ENCODE results near the gene NABP1. TPM values are rescaled to one million over a fixed set of nuclear protein-coding genes. Genes with fewer than 3 reads are reported as not detected.

Gene NABP1
- total RNA-seq, result 10 to 100 TPM; 47.8 to 55.3 (median 52.2) TPM

- peaks cover 58% of the 10 kb centered on the region for H3K4me1 Mint-ChIP-seq (ENCODE audit: low read depth)
- no peaks in the 10 kb centered on the region for H3K27me3 Mint-ChIP-seq (ENCODE audit: low read depth)
- H3K36me3 Mint-ChIP-seq (ENCODE audit: insufficient read depth), result peaks cover 27% of the 10 kb centered on the region
These were observed at the start of gene NABP1 for GRCh38 chr2:191677646-191678436. NABP1 (plus strand) TSS chr2:191678136; CDS start chr2:191678615, 479 bp downstream.

DNA sequence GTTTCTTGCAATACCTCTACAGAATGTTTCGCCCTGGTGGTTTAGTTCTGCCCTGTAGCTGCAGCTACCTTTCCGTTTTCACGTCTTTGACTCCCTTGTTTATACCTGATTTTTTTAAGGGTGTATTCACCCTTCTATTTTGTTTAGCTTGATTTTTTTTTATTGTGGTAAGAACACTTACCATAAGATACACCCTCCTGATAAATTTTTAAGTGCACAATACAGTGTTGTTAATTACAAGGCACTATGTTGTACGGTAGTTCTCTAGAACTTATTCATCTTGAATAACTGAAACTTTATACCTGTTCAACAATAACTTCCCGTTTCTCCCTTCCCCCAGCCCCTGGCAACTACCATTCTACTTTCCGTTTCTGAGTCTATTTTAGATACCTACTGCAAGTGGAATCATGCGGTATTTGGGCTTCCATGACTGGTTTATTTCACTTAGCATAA is 48.9 kb upstream of the NABP1 start:
- H3K4me1 Mint-ChIP-seq (ENCODE audit: low read depth), result peaks cover 49% of the 10 kb centered on the region
- H3K9me3 Mint-ChIP-seq, result no peaks in the 10 kb centered on the region
- ATAC-seq (peak in 1 of 2 donors; percentile 46), DNase-seq (no peak)
- H3K27me3 Mint-ChIP-seq (ENCODE audit: low read depth), result no peaks in the 10 kb centered on the region
- no peaks in the 10 kb centered on the region for H3K36me3 Mint-ChIP-seq (ENCODE audit: insufficient read depth)
- peak overlapping the region; percentile 16 for H3K4me3 Mint-ChIP-seq

More at GRCh38 chr2:191677646-191678436, at the start of gene NABP1:
- H3K4me3 Mint-ChIP-seq, result peak within 1 kb of the TSS; percentile 96
- peak; percentile 88 to 90 for ATAC-seq
- H3K9me3 Mint-ChIP-seq, result peaks cover 3% of the 10 kb centered on the region
- peak; percentile 99 for DNase-seq

DNA sequence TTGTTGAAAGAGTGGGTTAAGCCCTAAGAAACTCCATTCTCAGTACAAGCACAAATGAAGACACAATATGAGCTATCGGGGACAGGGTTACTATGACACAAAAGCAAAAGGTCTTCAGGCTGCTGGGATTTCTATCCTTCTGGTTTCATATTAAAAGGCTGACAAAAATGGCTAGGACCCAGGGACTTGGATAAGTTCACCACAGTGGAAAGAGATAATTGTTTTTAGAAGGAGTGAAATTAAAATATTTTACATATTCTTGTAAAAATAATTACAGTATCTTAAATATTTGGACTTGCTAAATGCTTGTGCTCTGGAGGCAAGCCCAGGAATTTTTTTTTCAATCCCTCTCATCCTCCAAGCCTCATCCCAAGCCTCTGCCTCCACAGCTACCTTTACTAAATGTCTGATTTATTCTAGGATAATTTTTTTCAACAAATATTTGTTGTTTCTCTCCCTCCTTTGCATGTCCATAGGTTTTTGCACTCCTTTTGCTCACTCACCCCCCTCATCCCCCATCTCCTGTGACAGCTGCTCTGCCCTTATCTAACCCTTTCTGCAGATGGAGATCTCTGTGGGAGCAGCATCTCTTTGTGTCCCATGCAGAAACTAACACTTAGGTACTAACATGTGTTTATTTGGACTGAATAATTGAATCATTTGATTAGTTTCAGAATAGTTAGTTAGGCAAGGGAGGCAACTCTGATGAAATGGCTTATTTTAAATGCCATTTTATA is 47.8 kb upstream of the NABP1 start:
- ATAC-seq (no peak), DNase-seq (no peak)
- no peaks in the 10 kb centered on the region for H3K9me3 Mint-ChIP-seq
- no peaks in the 10 kb centered on the region for H3K36me3 Mint-ChIP-seq (ENCODE audit: insufficient read depth)
- peaks cover 38% of the 10 kb centered on the region for H3K4me1 Mint-ChIP-seq (ENCODE audit: low read depth)
- no peak overlapping the region for H3K4me3 Mint-ChIP-seq
- H3K27me3 Mint-ChIP-seq (ENCODE audit: low read depth), result peaks cover under 1% of the 10 kb centered on the region

GRCh38 chr2:191631754-191632153 is 46.2 kb upstream of the NABP1 start:
- peaks cover 2% of the 10 kb centered on the region for H3K27me3 Mint-ChIP-seq (ENCODE audit: low read depth)
- peaks cover 47% of the 10 kb centered on the region for H3K4me1 Mint-ChIP-seq (ENCODE audit: low read depth)
- H3K36me3 Mint-ChIP-seq (ENCODE audit: insufficient read depth), result no peaks in the 10 kb centered on the region
- ATAC-seq (no peak), DNase-seq (no peak)
- no peak overlapping the region for H3K4me3 Mint-ChIP-seq
- H3K9me3 Mint-ChIP-seq, result no peaks in the 10 kb centered on the region

- DNase-seq, result no peak
- no peaks in the 10 kb centered on the region for H3K9me3 Mint-ChIP-seq
- H3K4me3 Mint-ChIP-seq, result no peak overlapping the region
- no peaks in the 10 kb centered on the region for H3K36me3 Mint-ChIP-seq (ENCODE audit: insufficient read depth)
- H3K27me3 Mint-ChIP-seq (ENCODE audit: low read depth), result peaks cover 2% of the 10 kb centered on the region
- ATAC-seq, result no peak
- H3K4me1 Mint-ChIP-seq (ENCODE audit: low read depth), result peaks cover 52% of the 10 kb centered on the region
These were observed 45.5 kb upstream of the NABP1 start for GRCh38 chr2:191632426-191632825.

- H3K4me1 Mint-ChIP-seq (ENCODE audit: low read depth), result peaks cover 52% of the 10 kb centered on the region
- H3K36me3 Mint-ChIP-seq (ENCODE audit: insufficient read depth), result no peaks in the 10 kb centered on the region
- ATAC-seq (no peak), DNase-seq (no peak)
- no peak overlapping the region for H3K4me3 Mint-ChIP-seq
- no peaks in the 10 kb centered on the region for H3K9me3 Mint-ChIP-seq
- peaks cover 2% of the 10 kb centered on the region for H3K27me3 Mint-ChIP-seq (ENCODE audit: low read depth)
These were observed 43.1 kb upstream of the NABP1 start for GRCh38 chr2:191634791-191635190.

- Mint-ChIP-seq H3K4me3 (no peak overlapping the region), H3K27me3 (ENCODE audit: low read depth) (peaks cover 2% of the 10 kb centered on the region), H3K9me3 (no peaks in the 10 kb centered on the region), H3K4me1 (ENCODE audit: low read depth) (peaks cover 49% of the 10 kb centered on the region), H3K36me3 (ENCODE audit: insufficient read depth) (no peaks in the 10 kb centered on the region)
- no peak for DNase-seq
- ATAC-seq, result peak; percentile 22 to 41
These were observed 42.4 kb upstream of the NABP1 start for GRCh38 chr2:191635333-191636234.

DNA sequence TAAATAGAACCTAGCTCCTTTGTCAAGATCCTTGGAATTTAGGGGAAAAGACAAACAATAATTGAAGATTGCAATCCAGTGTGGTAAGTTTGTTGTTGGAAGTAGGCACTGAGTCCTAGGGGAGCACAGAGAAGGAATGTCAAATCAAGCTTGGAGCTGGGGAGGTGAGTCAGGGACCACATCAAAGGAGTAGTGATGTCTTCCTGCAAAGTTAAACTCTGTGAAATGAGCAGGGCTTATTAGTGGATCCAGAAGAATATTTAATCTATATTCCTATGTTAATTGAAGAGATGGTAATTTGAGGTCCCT is 41.7 kb upstream of the NABP1 start:
- H3K36me3 Mint-ChIP-seq (ENCODE audit: insufficient read depth), result no peaks in the 10 kb centered on the region
- H3K4me1 Mint-ChIP-seq (ENCODE audit: low read depth), result peaks cover 52% of the 10 kb centered on the region
- H3K9me3 Mint-ChIP-seq, result no peaks in the 10 kb centered on the region
- H3K4me3 Mint-ChIP-seq, result no peak overlapping the region
- no peak for DNase-seq
- ATAC-seq, result no peak
- peaks cover 2% of the 10 kb centered on the region for H3K27me3 Mint-ChIP-seq (ENCODE audit: low read depth)

GRCh38 chr2:191636586-191636985 is 41.4 kb upstream of the NABP1 start:
- DNase-seq, result no peak
- ATAC-seq, result no peak
- Mint-ChIP-seq H3K4me1 (ENCODE audit: low read depth) (peaks cover 53% of the 10 kb centered on the region), H3K9me3 (no peaks in the 10 kb centered on the region), H3K4me3 (no peak overlapping the region), H3K36me3 (ENCODE audit: insufficient read depth) (no peaks in the 10 kb centered on the region), H3K27me3 (ENCODE audit: low read depth) (peaks cover 2% of the 10 kb centered on the region)

DNA sequence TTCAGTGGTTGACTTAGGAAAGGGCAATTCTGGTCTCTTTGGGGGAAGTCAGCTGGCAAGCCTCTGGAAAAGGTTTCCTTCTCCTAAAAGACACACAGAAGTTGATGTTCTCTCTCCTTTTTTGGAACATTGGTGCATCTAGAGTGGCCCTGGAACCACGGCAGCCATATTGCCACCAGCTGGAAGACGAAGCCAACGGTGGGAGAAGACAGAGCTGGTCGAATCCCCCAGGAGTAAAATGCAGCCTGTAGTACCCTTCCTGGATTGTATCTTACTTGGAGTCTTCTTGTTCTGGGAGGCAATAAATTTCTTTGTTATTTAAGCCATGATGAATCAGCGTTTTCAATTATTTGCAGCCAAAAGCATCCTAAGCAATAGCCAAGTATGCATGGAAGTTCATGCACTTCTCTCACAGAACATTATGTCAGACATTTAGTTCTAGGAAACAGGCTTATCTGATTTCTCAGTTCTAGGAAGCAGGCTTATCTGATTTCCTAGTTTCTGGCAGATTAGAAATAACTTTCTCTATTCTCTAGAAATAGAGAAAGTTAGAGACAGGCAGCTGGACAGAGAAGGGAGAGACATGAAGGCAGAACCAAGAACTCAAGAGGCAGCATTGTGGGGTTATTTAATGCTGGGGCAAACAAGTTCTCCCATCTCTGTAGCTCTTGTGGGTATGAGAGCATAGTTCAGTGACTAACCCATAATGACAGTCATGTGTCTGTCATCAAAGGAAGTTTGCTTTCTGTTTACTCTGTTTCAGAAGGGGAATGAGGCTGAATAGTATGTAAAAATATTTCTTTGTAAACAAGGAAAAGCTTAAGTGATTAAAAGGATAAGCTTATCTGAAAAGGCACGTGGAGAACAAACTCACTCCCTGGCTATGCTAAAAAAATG is 40.5 kb upstream of the NABP1 start:
- Mint-ChIP-seq H3K4me1 (ENCODE audit: low read depth) (peaks cover 54% of the 10 kb centered on the region), H3K36me3 (ENCODE audit: insufficient read depth) (no peaks in the 10 kb centered on the region), H3K27me3 (ENCODE audit: low read depth) (peaks cover 2% of the 10 kb centered on the region), H3K4me3 (peak overlapping the region; percentile 59), H3K9me3 (no peaks in the 10 kb centered on the region)
- DNase-seq (no peak), ATAC-seq (peak; percentile 91 to 95)

GRCh38 chr2:191638079-191638801 is 39.7 kb upstream of the NABP1 start:
- DNase-seq (no peak), ATAC-seq (peak; percentile 13 to 41)
- peaks cover 2% of the 10 kb centered on the region for H3K27me3 Mint-ChIP-seq (ENCODE audit: low read depth)
- no peaks in the 10 kb centered on the region for H3K36me3 Mint-ChIP-seq (ENCODE audit: insufficient read depth)
- peaks cover 55% of the 10 kb centered on the region for H3K4me1 Mint-ChIP-seq (ENCODE audit: low read depth)
- no peaks in the 10 kb centered on the region for H3K9me3 Mint-ChIP-seq
- H3K4me3 Mint-ChIP-seq, result peak overlapping the region; percentile 59

GRCh38 chr2:191638802-191639172 is 39.1 kb upstream of the NABP1 start:
- H3K4me3 Mint-ChIP-seq, result no peak overlapping the region
- H3K4me1 Mint-ChIP-seq (ENCODE audit: low read depth), result peaks cover 55% of the 10 kb centered on the region
- ATAC-seq, result no peak
- H3K9me3 Mint-ChIP-seq, result no peaks in the 10 kb centered on the region
- peaks cover 2% of the 10 kb centered on the region for H3K27me3 Mint-ChIP-seq (ENCODE audit: low read depth)
- no peak for DNase-seq
- H3K36me3 Mint-ChIP-seq (ENCODE audit: insufficient read depth), result no peaks in the 10 kb centered on the region

DNA sequence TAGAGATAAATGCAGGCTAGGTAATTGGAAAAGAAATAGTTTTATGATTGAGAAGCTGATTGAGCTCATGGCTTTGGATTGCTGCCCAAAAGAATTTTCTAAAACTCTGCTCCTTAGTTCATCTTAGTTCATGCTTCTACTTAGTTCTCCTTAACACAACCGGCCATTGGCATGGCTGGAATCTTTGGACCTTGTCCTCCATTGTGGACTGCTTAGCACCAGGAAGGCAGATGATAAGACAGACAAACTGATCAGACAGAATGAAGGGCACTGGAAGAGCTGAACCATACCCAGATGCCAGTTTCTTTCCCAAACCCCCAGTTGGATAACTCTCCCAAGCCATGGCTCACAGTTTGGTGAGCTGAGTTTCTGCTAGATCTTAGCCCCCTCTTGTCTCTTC is 36.3 kb upstream of the NABP1 start:
- ATAC-seq (no peak), DNase-seq (no peak)
- Mint-ChIP-seq H3K36me3 (ENCODE audit: insufficient read depth) (no peaks in the 10 kb centered on the region), H3K4me3 (no peak overlapping the region), H3K27me3 (ENCODE audit: low read depth) (peaks cover 2% of the 10 kb centered on the region), H3K9me3 (no peaks in the 10 kb centered on the region), H3K4me1 (ENCODE audit: low read depth) (peaks cover 40% of the 10 kb centered on the region)

Data from activated T-cell treated with anti-CD3 and anti-CD28 coated beads, Interleukin-2, amount 50 U/mL, for 4 hours (primary cell).